GM12872 (cell line): ENCODE data around the gene LAMB2.
A peak's percentile ranks its signal among the peaks of the same experiment; 100 is the strongest.

Source experiments
- CTCF ChIP-seq: IDR thresholded peaks from 3 replicates; pipeline ENCODE4 v1.5.1; 2011; ENCODE audit warnings: low read depth, mild to moderate bottlenecking, low read length, moderate library complexity; ENCODE audit not compliant: insufficient read depth

LAMB2 gene

GRCh38 chr3:49158792-49159191 lies 25.9 kb upstream of the LAMB2 start:
- no peak for TF ChIP-seq CTCF

GRCh38 chr3:49158103-49158709 lies 25.4 kb upstream of the LAMB2 start:
- peak; percentile 70 for TF ChIP-seq CTCF

GRCh38 chr3:49157289-49157688 lies 24.4 kb upstream of the LAMB2 start:
- TF ChIP-seq CTCF = no peak

GRCh38 chr3:49153349-49153912 lies 20.6 kb upstream of the LAMB2 start:
- no peak for TF ChIP-seq CTCF

- TF ChIP-seq CTCF = no peak
These were observed 18.8 kb upstream of the LAMB2 start for GRCh38 chr3:49151610-49152009.

- TF ChIP-seq CTCF = no peak
These were observed 15.3 kb upstream of the LAMB2 start for GRCh38 chr3:49148159-49148558.

GRCh38 chr3:49140080-49140479 lies 7.2 kb upstream of the LAMB2 start:
- TF ChIP-seq CTCF = no peak
